Activated CD8-positive, alpha-beta T cell treated with anti-CD3 and anti-CD28 coated beads, Interleukin-2, amount 10 ng/mL, durations not matched to agents 7 days and 5 days (primary cell): ENCODE measurements around the gene EPB41L4B. TPM values are rescaled to one million over a fixed set of nuclear protein-coding genes. Genes with fewer than 3 reads are reported as not detected.

Experiments
- total RNA-seq, 2 experiments: library from RNA; stranded (reverse); gene quantifications; one replicate each; pipeline ENCODE4 v1.2.3, GENCODE V29; 2021

The EPB41L4B gene
- total RNA-seq, 2 experiments from 2014 or later: not detected

Other genes starting within 250 kb of the EPB41L4B start
- 10 to 100 TPM; 27.4 to 30.2 TPM for gene TMEM245, start 201.1 kb downstream of the EPB41L4B start, total RNA-seq
- not detected for gene FRRS1L, start 153.8 kb downstream of the EPB41L4B start, total RNA-seq
- under 1 TPM in 1 of 2 experiments, not detected in 1; 0.03 TPM for gene PTPN3, start 177.2 kb upstream of the EPB41L4B start, total RNA-seq